ENCODE data around the gene WWOX. TPM values are rescaled to one million over a fixed set of nuclear protein-coding genes. Genes with fewer than 3 reads are reported as not detected.

The WWOX gene
- total RNA-seq, 6 donors from 2014 or later = 18.7 to 167 (median 31.0) TPM

DNA sequence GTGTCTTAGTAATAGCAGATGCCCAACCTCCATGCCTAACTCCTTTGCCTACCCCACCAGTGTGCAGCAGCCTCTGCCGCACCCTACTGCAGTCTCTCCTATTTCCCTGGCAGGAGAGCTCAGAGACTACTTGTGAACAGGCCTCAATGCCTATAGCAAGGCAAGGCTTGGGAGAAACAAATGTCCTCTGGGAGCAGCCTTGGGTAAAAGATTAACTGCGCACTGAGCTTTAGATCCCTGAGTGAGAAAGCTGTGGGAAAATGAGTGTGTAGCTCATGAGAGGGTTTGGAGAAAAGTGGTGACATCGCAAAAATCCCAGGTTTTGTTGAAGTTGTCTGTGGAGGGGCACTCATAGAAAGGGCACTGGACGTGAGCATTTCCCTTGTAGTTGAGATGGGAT lies 335.8 kb downstream of the WWOX start:
- Histone ChIP-seq H3K36me3 (peaks cover 0 to 3% (median 0%) of the 10 kb centered on the region in 4 donors), H3K27ac (no peak overlapping the region), H3K9me3 (no peaks in the 10 kb centered on the region), H3K4me3 (no peak overlapping the region), H3K27me3 (no peaks in the 10 kb centered on the region), H3K4me1 (peaks cover 0 to 3% (median 0%) of the 10 kb centered on the region in 4 donors)
- ATAC-seq (ENCODE audit: low FRiP score in 2 of 2) = no peak
- no peak for TF ChIP-seq EP300 (IDR thresholded peaks at IDR 0.05)
- TF ChIP-seq, protein P1, sequence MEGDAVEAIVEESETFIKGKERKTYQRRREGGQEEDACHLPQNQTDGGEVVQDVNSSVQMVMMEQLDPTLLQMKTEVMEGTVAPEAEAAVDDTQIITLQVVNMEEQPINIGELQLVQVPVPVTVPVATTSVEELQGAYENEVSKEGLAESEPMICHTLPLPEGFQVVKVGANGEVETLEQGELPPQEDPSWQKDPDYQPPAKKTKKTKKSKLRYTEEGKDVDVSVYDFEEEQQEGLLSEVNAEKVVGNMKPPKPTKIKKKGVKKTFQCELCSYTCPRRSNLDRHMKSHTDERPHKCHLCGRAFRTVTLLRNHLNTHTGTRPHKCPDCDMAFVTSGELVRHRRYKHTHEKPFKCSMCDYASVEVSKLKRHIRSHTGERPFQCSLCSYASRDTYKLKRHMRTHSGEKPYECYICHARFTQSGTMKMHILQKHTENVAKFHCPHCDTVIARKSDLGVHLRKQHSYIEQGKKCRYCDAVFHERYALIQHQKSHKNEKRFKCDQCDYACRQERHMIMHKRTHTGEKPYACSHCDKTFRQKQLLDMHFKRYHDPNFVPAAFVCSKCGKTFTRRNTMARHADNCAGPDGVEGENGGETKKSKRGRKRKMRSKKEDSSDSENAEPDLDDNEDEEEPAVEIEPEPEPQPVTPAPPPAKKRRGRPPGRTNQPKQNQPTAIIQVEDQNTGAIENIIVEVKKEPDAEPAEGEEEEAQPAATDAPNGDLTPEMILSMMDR (IDR thresholded peaks at IDR 0.05) = no peak
- TF ChIP-seq POLR2A (IDR thresholded peaks at IDR 0.05) = no peak
- no peak for TF ChIP-seq POLR2AphosphoS5 (IDR thresholded peaks at IDR 0.05)
- WGBS, 2 donors = 94% methylated on average over 4 of the region's 4 CpGs
- no peak for DNase-seq

DNA sequence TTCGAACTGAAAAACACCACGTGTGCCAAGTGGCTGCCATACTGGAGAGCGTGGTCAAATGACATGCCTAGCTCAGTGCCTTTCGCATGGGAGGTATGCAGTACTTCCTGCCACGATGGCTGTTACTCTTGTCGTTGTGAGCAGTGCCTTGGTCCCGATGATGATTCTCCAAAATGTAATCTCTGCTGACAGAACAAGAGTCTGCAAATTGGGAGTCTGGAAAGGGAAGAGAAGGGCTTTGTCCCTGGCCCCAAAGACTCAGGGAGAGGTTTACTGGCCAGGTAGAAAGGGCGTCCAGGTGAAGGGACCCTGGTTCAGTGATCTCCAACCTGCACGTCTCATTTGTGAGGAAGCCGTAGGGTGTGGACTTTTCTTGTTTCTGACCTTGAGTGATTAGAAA lies 336.6 kb downstream of the WWOX start:
- H3K27ac ChIP-seq = no peak overlapping the region
- no peaks in the 10 kb centered on the region for H3K9me3 ChIP-seq
- DNase-seq (no peak), ATAC-seq (ENCODE audit: low FRiP score in 2 of 2) (no peak)
- TF ChIP-seq POLR2AphosphoS5 (IDR thresholded peaks at IDR 0.05) (no peak), POLR2A (IDR thresholded peaks at IDR 0.05) (no peak), EP300 (IDR thresholded peaks at IDR 0.05) (no peak)
- TF ChIP-seq, protein P1 (IDR thresholded peaks at IDR 0.05) = no peak
- H3K4me3 ChIP-seq = no peak overlapping the region
- H3K36me3 ChIP-seq = peaks cover 0 to 3% (median 0%) of the 10 kb centered on the region in 4 donors
- H3K4me1 ChIP-seq = peaks cover 0 to 3% (median 0%) of the 10 kb centered on the region in 4 donors
- WGBS, 2 donors = 90 to 91% methylated on average over 10 of the region's 10 CpGs
- no peaks in the 10 kb centered on the region for H3K27me3 ChIP-seq

DNA sequence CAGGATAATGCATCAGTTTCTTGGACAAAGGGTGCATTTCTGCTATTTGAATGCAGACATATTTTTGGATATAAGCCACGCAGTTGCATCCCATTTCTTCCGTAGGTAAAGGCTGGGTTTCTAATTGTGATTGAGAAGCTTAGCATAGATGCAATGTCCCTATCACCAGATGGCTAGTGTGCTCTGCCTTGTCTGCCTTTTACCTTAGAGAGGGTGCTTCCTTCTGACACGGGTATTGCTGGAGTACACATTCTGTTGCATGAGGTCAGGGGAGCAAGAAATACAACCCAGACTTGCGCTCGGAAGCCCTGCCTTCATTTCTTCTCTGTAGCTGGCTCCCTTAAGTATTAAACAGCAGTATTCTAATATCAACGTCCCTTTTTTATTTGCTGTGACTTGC lies 337.4 kb downstream of the WWOX start:
- Histone ChIP-seq H3K36me3 (peaks cover 0 to 3% (median 0%) of the 10 kb centered on the region in 4 donors), H3K27me3 (no peaks in the 10 kb centered on the region), H3K9me3 (no peaks in the 10 kb centered on the region), H3K4me1 (peaks cover 0 to 3% (median 0%) of the 10 kb centered on the region in 4 donors), H3K27ac (no peak overlapping the region), H3K4me3 (no peak overlapping the region)
- no peak for ATAC-seq (ENCODE audit: low FRiP score in 2 of 2)
- DNase-seq = no peak
- WGBS, 2 donors = 73 to 78% methylated on average over 6 of the region's 6 CpGs
- no peak for TF ChIP-seq POLR2A (IDR thresholded peaks at IDR 0.05)
- TF ChIP-seq POLR2AphosphoS5 (IDR thresholded peaks at IDR 0.05) = no peak
- TF ChIP-seq, protein P1 (IDR thresholded peaks at IDR 0.05) = no peak
- no peak for TF ChIP-seq EP300 (IDR thresholded peaks at IDR 0.05)

DNA sequence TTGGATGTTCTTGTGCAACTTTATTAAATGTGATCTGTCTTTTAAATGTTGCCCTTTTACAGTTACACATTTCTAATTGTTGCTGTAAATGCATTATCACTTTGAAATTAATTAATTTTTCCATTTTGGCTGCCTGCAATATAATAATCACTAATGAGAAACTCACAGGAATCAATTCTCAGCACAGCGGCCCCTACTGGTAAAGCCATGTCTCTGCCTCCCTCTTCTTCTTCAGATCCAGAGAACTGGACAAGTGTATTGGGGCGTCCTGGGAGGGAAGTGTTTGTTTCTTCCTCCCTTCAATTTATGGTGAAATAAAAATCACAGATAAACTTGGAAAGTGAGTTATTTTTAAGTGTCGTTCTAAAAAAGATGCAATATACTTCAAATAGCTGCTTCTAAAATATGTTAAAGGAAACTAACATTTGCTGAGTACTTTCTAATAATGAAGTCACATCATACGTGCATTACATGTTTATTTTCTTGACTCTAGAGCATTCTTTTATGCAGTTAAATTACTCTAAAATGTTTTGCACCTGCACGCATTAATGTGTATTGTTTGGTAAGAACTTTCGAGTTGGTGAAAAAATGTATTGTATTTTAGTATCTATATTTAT lies 338.0 kb downstream of the WWOX start:
- TF ChIP-seq POLR2A (IDR thresholded peaks at IDR 0.05) = no peak
- TF ChIP-seq, protein P1 (IDR thresholded peaks at IDR 0.05) = peak; percentile 24 to 72 (median 59)
- H3K9me3 ChIP-seq = no peaks in the 10 kb centered on the region
- ATAC-seq (ENCODE audit: low FRiP score in 2 of 2) (no peak), DNase-seq (no peak)
- 51% methylated on average over 6 of the region's 6 CpGs for WGBS, 2 donors
- no peaks in the 10 kb centered on the region for H3K27me3 ChIP-seq
- H3K4me1 ChIP-seq = peaks cover 0 to 3% (median 0%) of the 10 kb centered on the region in 4 donors
- peaks cover 0 to 2% (median 0%) of the 10 kb centered on the region in 4 donors for H3K36me3 ChIP-seq
- H3K4me3 ChIP-seq = no peak overlapping the region
- H3K27ac ChIP-seq = no peak overlapping the region

DNA sequence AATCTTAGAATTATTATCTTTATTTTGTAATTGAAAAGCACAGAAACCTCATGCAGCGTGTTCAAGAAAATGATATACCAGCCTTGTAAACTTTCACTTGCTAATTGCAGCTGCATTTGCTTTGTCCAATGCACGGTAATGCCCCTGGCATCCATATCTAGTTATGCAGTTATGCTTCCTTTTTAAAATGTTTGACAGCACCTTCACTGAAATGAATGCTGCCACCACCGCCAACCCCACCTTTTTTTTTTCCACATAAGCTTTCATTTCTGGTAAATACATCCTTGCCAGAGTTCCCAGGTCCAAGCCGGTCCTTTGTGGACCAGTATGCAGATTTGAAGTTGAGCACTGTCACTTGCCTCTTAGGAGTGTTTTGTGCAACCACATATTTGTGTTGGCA lies 338.8 kb downstream of the WWOX start:
- WGBS, 2 donors = 88 to 95% methylated on average over 4 of the region's 4 CpGs
- Histone ChIP-seq H3K27ac (no peak overlapping the region), H3K4me1 (peaks cover 0 to 3% (median 0%) of the 10 kb centered on the region in 4 donors), H3K9me3 (no peaks in the 10 kb centered on the region), H3K36me3 (no peaks in the 10 kb centered on the region), H3K4me3 (no peak overlapping the region), H3K27me3 (no peaks in the 10 kb centered on the region)
- ATAC-seq (ENCODE audit: low FRiP score in 2 of 2) (no peak), DNase-seq (no peak)
- TF ChIP-seq POLR2A (IDR thresholded peaks at IDR 0.05) = no peak
